Thoracic aorta (tissue), 2 donors: Measurements from ENCODE around the gene OTOF. TPM values are rescaled to one million over a fixed set of nuclear protein-coding genes. Genes with fewer than 3 reads are reported as not detected.
"Not testable (repeated sequence)": the region's sequence is repeated elsewhere in the genome, so short reads cannot be mapped to it uniquely, and the experiment has no call there.

Source experiments
- ATAC-seq: fragments of 150-250 bp; one replicate; pipeline ENCODE4 v1.8.0; 2017; ENCODE audit warnings: low read depth; ENCODE audit not compliant: insufficient number of reproducible peaks, low FRiP score
- DNase-seq: peaks from one replicate; pipeline ENCODE4 v3.0.0-alpha.2; 2020; ENCODE audit warnings: low spot score
- H3K27ac ChIP-seq, 2 donors: fragments of 200-600 bp; sonication (generic); 1 replicate in 1 of 2; 2 replicates in 1 of 2; pipeline ENCODE4 v1.5.1; 2016; ENCODE audit warnings: mild to moderate bottlenecking in 2 of 2, moderate library complexity in 2 of 2
- H3K27me3 ChIP-seq: fragments of 200-600 bp; sonication (generic); replicated peaks from 2 replicates; pipeline ENCODE4 v1.6.0; 2016; ENCODE audit warnings: mild to moderate bottlenecking; ENCODE audit not compliant: insufficient read depth
- H3K36me3 ChIP-seq: fragments of 200-600 bp; sonication (generic); one replicate; pipeline ENCODE4 v1.5.1; 2016
- H3K4me1 ChIP-seq, 2 donors: fragments of 200-600 bp; sonication (generic); 1 replicate in 1 of 2; 2 replicates in 1 of 2; pipeline versions ENCODE4 v1.5.1 to v1.6.0; 2016; ENCODE audit warnings: low read depth in 2 of 2, mild to moderate bottlenecking in 1 of 2; ENCODE audit not compliant: control insufficient read depth in 1 of 2
- H3K4me3 ChIP-seq: fragments of 200-600 bp; sonication (generic); 2 replicates; pipeline ENCODE4 v1.5.1; 2016; ENCODE audit warnings: mild to moderate bottlenecking
- H3K9me3 ChIP-seq: fragments of 200-600 bp; sonication (generic); 2 replicates; pipeline ENCODE4 v1.5.1; 2016
- CTCF ChIP-seq: fragments of 200-600 bp; sonication (generic); IDR thresholded peaks from one replicate; pipeline ENCODE4 v1.5.1; 2019; ENCODE audit warnings: antibody characterized with exemption
- total RNA-seq, 2 donors: library from RNA; depleted of rRNA; stranded (reverse); fragments of >200 nt; gene quantifications; one replicate each; pipeline versions ENCODE4 v1.1.0 to v1.2.3, GENCODE V29; 2016

Gene OTOF
- total RNA-seq, 2 donors from 2014 or later, result 0.28 TPM; not detected in 1

GRCh38 chr2:26470601-26471260 is 7.2 kb downstream of the OTOF start:
- DNase-seq (no peak), ATAC-seq (no peak)
- Histone ChIP-seq H3K27ac (no peak overlapping the region), H3K9me3 (peaks cover 4% of the 10 kb centered on the region), H3K4me3 (no peak overlapping the region), H3K4me1 (no peaks in the 10 kb centered on the region), H3K36me3 (no peaks in the 10 kb centered on the region), H3K27me3 (no peaks in the 10 kb centered on the region)
- TF ChIP-seq CTCF, result no peak

DNA sequence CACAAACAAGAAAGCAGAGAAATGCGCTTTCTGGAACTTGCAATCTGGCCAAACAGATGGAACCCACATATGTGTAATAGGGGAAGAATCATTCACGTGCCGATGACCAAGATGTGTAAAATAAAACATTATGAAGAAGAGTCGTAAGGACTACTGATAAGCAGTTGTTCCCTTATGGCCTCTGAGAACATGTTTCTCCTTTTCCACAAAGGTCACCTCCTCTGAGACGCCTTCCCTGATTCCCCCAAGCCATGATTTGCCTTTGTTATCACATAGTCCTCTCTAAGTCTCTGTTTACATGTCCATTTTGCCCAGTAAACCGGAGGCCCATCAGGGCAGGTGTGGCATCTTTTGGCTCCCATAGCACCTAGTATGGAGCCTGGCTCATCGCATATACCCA is 8.0 kb downstream of the OTOF start:
- Histone ChIP-seq H3K4me3 (no peak overlapping the region), H3K27ac (no peak overlapping the region), H3K27me3 (no peaks in the 10 kb centered on the region), H3K9me3 (peaks cover 4% of the 10 kb centered on the region), H3K36me3 (no peaks in the 10 kb centered on the region), H3K4me1 (no peaks in the 10 kb centered on the region)
- TF ChIP-seq CTCF, result no peak
- ATAC-seq, result no peak
- no peak for DNase-seq

DNA sequence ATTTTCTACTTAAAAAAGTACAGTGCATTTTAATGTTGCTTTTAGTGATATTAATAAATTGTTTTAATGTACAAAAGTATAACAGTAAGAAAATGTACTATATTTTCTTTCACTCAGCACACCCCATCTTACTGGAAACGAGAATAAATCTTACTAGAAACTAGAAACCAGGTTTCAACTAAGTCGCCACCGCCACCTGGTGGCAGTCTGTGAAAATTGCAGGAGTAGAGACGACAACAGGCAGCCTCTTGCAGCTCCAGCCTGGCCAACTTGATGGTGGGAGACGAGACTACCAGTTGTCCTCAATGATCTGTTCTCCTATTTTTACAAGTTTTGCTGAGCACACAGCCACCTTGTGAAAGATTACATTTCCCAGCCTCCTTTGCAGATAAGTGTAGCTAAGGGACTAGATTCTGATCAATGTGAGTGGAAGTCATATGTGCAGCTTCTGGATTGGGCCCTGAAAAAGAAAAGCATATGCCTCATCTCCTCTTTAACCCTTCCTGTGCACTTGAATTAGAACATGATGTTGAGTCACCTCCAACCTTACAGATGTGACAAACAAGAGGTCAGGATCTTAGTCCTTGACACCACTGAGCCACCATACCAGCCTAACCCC is 8.7 kb downstream of the OTOF start:
- DNase-seq (no peak), ATAC-seq (no peak)
- no peaks in the 10 kb centered on the region for H3K27me3 ChIP-seq
- no peak overlapping the region for H3K27ac ChIP-seq
- no peaks in the 10 kb centered on the region for H3K36me3 ChIP-seq
- peaks cover 4% of the 10 kb centered on the region for H3K9me3 ChIP-seq
- no peaks in the 10 kb centered on the region for H3K4me1 ChIP-seq
- no peak for TF ChIP-seq CTCF
- H3K4me3 ChIP-seq, result no peak overlapping the region

- DNase-seq, ATAC-seq, H3K27ac ChIP-seq, H3K9me3 ChIP-seq, H3K4me3 ChIP-seq, H3K27me3 ChIP-seq, H3K36me3 ChIP-seq, H3K4me1 ChIP-seq: not testable (repeated sequence)
Observed at GRCh38 chr2:26468544-26468943, 9.4 kb downstream of the OTOF start.

- Histone ChIP-seq H3K4me3 (no peak overlapping the region), H3K36me3 (no peaks in the 10 kb centered on the region), H3K27me3 (no peaks in the 10 kb centered on the region), H3K27ac (no peak overlapping the region), H3K9me3 (peaks cover 4% of the 10 kb centered on the region), H3K4me1 (no peaks in the 10 kb centered on the region)
- no peak for DNase-seq
- TF ChIP-seq CTCF, result no peak
- ATAC-seq, result no peak
Observed at GRCh38 chr2:26466662-26467310, 11.1 kb downstream of the OTOF start.
